AG04450 (cell line): ENCODE measurements around the gene FRMD4B. TPM values are rescaled to one million over a fixed set of nuclear protein-coding genes. Genes with fewer than 3 reads are reported as not detected.

Experiments
- CTCF ChIA-PET: fragments of 300-600, 350-600 bp; formaldehyde crosslinking; extraction: SDS; loops from one replicate; lab custom pipeline; 2022; ENCODE audit warnings: antibody characterized with exemption, inconsistent platforms; lab: Charles Lee
- POLR2A ChIA-PET: fragments of 350-600 bp; formaldehyde crosslinking; extraction: SDS; loops from one replicate; lab custom pipeline; 2021; ENCODE audit warnings: antibody characterized with exemption, inconsistent platforms; lab: Yijun Ruan, JAX
- DNase-seq: peaks from one replicate; pipeline ENCODE4 v3.0.0-alpha.2; 2011; ENCODE audit warnings: low read depth, low spot score
- H3K27ac ChIP-seq: one replicate; pipeline ENCODE4 v1.5.1; 2012; ENCODE audit warnings: low read depth, low read length, control low read depth
- H3K27me3 ChIP-seq: one replicate; pipeline ENCODE4 v1.6.0; 2012; ENCODE audit warnings: low read length; ENCODE audit not compliant: control insufficient read depth, insufficient read depth
- H3K4me3 ChIP-seq: 2 replicates; pipeline ENCODE4 v1.5.1; 2011; ENCODE audit warnings: mild to moderate bottlenecking, low read depth, low read length, control low read depth
- H3K9me3 ChIP-seq: 2 replicates; pipeline ENCODE4 v1.5.1; 2012; ENCODE audit warnings: low read length; ENCODE audit not compliant: control insufficient read depth, insufficient read depth
- CTCF ChIP-seq: IDR thresholded peaks from 2 replicates; pipeline ENCODE4 v1.5.1; 2011; ENCODE audit warnings: low read depth, low read length, control low read depth, inconsistent platforms
- polyA plus RNA-seq: library from polyadenylated mRNA; depleted of rRNA; stranded (reverse); fragments of >200 nt; gene quantifications from 2 replicates; pipeline ENCODE4 v1.2.3, GENCODE V29; 2011

FRMD4B gene
- polyA plus RNA-seq, 1 experiment: 0.09 TPM

- no peak for TF ChIP-seq CTCF
- POLR2A ChIA-PET: no interaction called here
- Histone ChIP-seq H3K9me3 (no peaks in the 10 kb centered on the region), H3K4me3 (no peak overlapping the region), H3K27me3 (peaks cover 6% of the 10 kb centered on the region), H3K27ac (no peak overlapping the region)
- no peak for DNase-seq
- CTCF ChIA-PET: interaction anchor here (0.6 to 0.7 kb wide), 4 partner anchors 30 to 1529 kb away, joined by 3 to 6 read pairs (median 4); no protein-coding TSS in a partner anchor
These were observed 194.4 kb downstream of the FRMD4B start for GRCh38 chr3:69191516-69191915.

- DNase-seq: no peak
- no peak for TF ChIP-seq CTCF
- Histone ChIP-seq H3K27me3 (peaks cover 6% of the 10 kb centered on the region), H3K27ac (no peak overlapping the region), H3K4me3 (no peak overlapping the region), H3K9me3 (no peaks in the 10 kb centered on the region)
- POLR2A ChIA-PET: no interaction called here
- CTCF ChIA-PET: no interaction called here
These were observed 196.4 kb downstream of the FRMD4B start for GRCh38 chr3:69189487-69189886.

GRCh38 chr3:69186575-69187093 lies 199.3 kb downstream of the FRMD4B start:
- Histone ChIP-seq H3K9me3 (no peaks in the 10 kb centered on the region), H3K4me3 (no peak overlapping the region), H3K27ac (no peak overlapping the region), H3K27me3 (no peaks in the 10 kb centered on the region)
- ChIA-PET POLR2A (no interaction called here), CTCF (interaction anchor here (0.7 kb wide), 1 partner anchor 65 kb away, joined by 4 read pairs; no protein-coding TSS in a partner anchor)
- TF ChIP-seq CTCF: no peak
- no peak for DNase-seq

- ChIA-PET POLR2A (interaction anchor here (0.7 kb wide), 1 partner anchor 60 kb away, joined by 5 read pairs; no protein-coding TSS in a partner anchor), CTCF (interaction anchor here (0.6 to 3.9 kb wide), 5 partner anchors 9 to 123 kb away, joined by 3 to 38 read pairs (median 6); no protein-coding TSS in a partner anchor)
- Histone ChIP-seq H3K27me3 (no peaks in the 10 kb centered on the region), H3K4me3 (peak overlapping the region; percentile 5; the same call in 1 of the 2 replicates), H3K27ac (peak overlapping the region; percentile 66), H3K9me3 (peaks cover 5% of the 10 kb centered on the region; the same call in 1 of the 2 replicates)
- DNase-seq: peak; percentile 33
- TF ChIP-seq CTCF: no peak
These were observed 203.1 kb downstream of the FRMD4B start for GRCh38 chr3:69182588-69183316.
